CD4-positive, alpha-beta T cell treated with Interleukin-6 at 100 ng/mL for 8 hours (primary cell): Measurements from ENCODE around the gene PTPRH.
"Not testable (repeated sequence)": the region's sequence is repeated elsewhere in the genome, so short reads cannot be mapped to it uniquely, and the experiment has no call there.

Experiments used
- DNase-seq: peaks from one replicate; pipeline ENCODE4 v3.0.0-alpha.2; 2020; ENCODE audit warnings: mixed read lengths, low spot score

The PTPRH gene

DNA sequence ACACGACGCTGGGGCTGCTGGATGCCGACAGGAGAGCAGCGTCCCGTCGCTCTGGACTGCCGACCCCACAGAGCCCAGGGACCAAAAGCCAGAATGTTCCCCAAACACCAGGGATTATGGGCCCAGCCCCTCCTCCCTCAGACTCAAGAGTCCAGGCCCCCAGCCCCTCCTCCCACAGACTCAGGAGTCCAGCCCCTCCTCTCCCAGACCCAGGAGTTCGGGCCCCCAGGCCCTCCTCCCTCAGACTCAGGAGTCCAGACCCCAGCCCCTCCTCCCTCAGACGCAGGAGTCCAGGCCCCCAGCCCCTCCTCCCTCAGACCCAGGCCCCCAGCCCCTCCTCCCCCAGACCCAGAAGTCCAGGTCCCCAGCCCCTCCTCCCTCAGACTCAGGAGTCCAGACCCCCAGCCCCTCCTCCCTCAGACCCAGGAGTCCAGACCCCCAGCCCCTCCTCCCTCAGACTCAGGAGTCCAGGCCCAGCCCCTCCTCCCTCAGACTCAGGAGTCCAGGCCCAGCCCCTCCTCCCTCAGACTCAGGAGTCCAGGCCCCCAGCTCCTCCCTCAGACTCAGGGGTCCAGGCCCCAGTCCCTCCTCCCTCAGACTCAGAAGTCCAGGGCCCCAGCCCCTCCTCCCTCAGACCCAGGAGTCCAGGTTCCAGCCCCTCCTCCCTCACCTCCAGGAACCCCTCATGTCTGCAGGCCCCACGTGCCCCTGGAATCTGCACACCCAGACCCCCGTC lies 15.5 kb upstream of the PTPRH start:
- not testable (repeated sequence) for DNase-seq

DNA sequence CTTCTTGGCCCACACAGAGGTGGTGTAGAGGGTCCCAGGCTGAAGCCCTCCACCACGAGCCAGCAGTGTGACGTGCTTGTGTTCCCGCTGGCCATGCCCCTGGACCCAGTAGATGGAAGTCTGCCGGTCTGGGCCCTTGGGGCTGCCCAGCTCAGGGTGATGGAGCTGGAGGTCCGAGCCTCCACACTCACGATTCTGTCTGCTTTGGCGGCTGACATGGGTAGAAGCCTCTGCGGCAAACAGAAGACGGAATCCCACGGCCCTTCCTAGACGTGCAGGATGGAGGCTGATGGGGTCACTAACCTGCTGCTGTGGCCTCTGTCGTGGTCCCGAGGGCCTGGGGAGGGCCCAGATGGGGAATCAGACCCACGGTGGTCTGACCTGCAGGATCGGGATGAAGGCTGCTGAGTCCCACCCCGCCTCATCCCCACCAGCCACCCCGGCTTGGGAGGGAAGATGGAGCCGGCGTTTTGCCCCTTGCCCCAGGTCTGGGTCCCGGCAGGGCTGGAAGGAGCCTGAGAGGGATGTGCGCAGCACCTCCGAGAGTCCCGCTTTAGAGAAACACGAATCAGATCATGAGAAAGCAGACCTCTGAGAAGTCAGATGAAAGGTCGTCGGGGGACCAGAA lies 14.9 kb upstream of the PTPRH start:
- DNase-seq: no peak

DNA sequence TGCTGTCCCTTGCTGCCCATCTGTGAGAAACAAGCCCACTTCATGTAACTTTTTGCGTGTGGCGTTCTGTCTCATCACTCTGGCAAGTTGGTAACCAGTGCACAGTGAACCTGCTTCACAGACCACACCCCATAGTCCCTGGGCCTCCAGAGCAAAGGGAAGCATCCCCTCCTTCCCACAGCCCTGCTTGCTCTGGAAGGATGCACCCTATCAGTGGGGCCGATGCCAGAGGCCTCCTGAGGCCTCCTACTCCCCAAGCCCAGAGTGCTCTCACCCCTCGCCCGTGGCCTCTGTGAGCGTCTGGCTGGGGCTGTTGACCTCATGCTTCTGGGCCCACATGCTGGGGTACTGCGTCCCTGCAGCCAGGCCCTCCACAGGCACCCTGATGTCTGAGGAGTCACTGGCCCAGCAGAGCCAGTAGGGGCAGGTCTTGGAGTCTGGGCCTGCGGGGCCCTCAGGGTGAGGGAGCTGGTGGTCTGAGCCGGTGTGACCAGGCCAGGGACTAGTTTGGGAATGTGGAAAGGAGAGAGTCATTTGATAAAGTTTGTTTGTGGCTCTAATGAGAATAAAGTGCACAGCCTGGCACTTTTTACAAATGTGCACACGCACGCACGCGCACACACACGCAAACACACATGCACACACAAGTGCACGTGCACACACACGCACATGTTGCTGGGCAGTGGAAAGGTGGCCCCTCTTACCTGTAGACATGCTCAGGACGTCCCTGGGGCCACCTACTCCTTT lies 14.2 kb upstream of the PTPRH start:
- DNase-seq: no peak

DNA sequence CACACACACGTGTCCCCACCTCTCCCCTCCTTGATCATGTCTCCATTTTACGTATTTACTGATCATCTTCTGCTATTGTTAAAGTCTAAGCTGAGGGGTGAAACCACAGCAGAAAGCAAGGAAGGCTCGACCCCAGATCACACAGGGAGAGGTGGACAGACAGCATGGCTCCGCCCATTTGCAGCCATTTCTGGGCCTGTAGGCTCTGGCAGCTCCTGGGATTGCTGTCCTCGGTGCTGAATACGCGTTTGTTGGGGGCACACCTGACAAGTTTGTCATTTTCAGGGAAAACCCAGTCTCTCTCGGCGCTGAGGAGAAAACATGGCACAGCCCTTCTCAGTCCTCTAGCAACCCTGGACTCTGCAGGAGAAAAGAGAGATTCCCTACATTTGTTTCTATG lies 11.2 kb upstream of the PTPRH start:
- DNase-seq: no peak

DNA sequence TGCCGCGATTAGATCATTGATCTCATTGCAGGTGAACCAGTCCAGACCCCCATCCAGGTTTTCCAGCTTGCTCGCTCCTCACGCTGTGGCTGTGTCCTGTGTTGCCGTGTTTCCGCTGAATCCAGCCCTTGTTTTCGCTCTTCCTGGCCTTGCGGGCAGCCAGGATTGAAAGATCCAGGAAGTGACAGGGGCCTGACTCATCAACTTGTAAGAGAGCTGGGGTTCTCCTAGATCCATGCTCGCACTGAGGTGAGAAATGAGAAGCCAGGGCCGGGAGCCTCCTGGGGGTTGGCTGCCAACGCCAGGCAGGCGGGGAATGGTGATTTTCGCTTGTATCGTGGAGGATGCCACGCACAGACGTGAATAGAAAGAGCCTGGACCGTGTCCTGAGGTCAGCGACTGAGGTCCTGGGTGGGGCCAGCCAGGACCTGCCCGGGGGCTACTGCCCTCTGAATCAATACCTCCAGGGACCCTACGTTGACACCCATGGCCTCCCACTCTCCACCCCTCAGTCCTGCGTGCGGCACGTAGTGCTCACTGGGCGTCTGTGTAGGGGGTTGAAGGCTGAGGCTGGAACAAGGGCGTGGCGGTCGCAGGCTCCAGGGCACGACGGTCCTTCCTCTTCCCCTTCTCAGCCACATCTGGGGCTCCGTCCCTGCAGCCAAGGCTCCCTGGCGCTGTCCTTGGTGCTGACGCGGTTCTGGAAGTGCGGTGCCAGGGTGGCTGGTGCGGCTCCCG lies 7.3 kb upstream of the PTPRH start:
- DNase-seq: no peak

DNA sequence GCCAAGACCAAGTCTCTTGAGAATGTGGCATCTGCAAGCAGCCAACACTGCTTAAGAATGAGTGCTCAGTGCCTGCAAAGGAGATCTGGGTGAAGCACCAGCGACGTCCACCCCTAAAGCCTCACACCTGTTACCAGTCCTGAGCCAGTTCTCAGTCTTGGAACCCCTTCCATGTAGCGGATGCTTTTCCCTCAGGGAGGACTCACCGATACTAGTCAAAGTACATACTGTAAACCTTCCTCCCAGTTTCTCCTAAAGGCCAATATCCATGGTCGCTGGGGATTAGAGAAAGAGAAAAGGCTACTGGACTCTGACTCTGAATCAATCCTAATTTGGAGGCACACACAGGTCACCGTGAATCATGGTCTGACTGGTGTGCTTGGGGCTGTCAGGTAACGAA lies 4.2 kb upstream of the PTPRH start:
- no peak for DNase-seq

DNA sequence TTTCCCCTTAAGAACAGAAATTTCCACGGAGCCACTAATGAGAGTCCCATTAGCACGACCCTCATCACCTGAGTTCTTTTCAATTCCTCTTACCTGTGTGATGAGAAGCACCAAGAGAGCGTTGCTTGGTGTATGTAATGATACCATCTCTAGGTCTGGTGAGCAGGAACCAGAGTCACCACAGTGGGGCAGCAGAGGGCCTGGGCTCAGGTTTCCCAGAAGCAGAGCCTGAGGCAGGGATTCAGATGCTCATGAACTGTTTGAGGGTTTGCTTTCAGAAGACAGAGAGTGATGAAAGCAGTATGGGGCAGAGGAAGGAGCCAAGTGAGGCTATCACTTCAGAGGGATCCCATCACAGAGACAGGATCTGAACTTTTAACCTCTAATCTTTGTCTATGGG lies 3.1 kb upstream of the PTPRH start:
- DNase-seq: peak; percentile 30

DNA sequence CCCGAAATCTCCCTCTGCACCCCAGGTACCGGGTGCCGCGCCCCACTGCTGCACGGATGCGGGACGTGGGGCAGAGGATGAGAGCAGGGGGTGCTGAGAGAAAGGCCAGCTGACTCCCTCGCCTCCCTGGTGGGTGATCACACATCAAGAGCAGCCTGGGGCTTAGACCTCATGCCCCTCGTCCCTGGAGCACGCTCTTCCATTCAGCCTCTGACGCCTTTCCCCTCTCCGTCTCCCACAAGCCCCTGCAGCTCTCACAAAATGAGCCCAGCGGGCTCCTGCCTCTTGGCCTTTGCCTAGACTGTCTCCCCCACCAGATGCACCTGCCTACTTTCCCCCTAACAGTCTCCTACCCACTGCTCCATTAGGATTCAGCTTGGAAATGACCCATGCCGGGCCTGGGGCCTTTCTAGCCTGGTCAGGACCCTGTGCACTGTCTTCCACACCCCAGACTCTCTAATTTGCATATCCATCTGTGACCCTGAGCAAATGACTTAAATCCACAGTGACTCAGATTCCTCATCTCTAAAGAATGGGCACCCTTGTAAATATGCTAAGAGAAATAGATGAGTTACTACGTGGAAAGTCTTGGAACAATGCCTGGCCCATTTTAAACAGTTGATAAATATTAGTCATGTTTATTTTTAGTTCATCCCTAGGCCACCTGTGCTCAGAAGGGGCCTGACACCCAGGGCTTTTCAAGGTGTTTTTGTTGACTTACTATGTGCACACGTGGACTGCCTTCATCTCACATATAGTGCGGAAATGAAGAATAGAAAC lies 582 bp upstream of the PTPRH start:
- DNase-seq: no peak

DNA sequence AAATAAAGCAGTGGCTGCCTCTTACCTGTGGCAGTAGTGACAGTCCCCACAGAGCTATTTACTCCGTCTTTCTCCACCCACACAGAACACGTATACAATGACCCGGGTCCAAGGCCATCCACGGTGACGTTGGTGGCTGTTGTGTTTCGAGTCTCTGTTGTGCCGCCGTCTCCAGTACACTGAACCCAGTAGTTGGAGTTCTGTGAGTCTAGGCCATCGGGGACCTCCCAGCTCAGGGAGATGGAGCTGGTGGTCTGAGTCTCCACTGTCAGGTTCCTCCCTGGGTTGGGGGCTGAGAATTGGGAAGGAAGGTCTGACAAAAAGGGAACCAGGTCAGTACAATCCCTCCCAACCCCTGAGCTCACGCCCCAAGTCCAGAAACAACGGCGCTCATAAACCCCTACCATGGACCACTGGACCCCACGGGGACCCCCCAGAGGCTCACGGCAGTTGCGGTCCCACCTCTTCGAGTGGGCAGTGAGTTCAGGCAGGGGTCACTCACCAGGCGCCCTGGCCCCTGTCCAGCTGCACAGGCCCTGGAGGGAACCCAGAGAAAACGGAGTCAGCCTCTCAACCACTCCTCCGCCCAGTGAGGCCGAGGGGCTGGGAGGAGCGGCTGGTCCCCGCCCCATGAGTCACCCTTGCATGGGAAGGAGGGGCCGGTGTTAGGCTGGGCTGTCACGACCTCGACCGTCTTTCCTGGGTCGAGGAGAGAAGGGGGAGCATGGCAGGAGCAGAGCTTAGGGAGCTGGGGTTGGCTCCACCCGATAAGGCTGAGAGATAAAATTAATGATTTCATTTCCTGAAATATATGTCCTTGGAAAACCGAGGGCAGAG lies 2.4 kb downstream of the PTPRH start:
- no peak for DNase-seq

DNA sequence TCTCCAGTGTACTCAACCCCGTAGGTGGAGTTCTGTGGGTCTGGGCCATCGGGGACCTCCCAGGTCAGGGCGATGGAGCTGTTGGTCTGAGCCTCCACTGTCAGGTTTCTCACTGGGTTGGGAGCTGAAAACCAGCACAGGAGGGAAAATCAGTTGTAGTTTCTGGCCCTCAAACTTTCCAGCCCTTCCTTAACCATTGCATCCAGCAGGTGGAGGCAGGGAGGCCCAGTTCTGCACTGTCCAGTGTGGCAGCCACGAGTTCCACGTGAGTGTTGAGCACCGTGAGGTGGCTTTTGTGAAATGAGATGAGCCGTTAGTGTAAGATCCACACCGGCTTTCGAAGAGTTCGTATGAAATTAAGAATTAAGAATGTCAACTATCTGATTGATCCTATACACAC lies 7.1 kb downstream of the PTPRH start:
- not testable (repeated sequence) for DNase-seq

DNA sequence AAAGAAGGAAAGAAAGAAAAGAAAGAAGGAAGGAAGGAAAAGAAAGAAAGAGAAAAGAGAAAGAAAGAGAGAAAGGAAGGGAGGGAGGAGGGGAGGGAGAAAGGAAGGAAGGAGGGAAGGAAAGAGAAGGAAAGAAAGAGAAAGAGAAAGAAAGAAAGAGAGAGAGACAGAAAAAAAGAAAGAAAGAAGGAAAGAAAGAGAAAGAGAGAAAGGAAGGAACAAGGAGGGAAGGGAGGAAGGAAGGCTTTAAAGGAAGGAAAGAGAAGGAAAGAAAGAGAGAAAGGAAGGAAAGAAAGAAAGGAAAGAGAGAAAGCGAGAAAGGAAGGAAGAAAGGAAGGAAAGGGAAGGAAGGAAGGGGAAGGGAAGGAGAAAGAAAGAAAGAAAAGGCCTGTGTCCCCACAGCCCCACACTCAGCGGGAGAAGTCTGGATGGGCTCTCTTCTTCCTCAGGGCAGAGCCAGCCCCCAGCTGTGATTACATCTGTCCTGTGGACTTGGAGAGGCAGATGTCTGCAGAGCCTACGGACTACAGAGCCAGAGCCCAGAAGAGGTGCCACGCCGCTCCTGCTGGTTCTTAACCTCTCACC lies 9.6 kb downstream of the PTPRH start:
- no peak for DNase-seq

DNA sequence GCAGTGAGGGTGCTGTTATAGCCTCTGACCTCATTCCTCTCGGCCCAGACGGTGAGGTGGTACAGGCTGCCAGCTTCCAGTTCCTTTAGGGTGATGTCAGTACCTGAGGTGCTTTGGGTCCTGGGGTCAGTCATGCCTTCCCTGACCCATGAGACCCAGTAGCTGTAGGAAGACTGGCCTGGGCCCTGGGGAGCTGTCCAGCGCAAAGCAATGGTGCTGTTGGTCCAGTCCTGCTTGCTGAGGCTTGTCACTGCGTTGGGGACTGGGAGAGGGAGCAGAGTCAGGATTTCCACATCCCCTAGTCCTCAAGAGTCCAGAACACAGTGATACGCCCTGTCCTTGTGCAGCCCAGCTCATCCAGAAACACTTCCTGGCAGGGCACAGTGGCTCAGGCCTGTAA lies 10.7 kb downstream of the PTPRH start:
- DNase-seq: no peak

DNA sequence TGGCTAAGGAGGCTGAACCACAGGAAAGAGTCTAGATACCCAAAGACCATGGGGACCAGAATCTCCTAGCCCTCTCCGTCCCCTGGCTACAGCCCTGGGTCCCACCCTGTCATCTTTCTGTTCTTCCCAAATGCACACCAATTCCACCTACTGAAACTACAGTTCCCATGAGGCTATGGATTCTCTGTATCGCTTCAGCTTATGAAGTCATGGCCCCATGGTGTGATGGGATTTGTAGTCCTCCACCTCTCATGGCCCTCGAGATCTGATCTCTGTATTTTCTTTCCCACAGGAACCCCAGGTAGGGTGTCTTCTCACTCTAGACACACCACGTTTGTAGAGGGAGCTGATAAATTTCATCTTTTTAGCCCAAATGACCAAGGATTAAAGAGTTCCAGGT lies 11.8 kb downstream of the PTPRH start:
- DNase-seq: no peak

DNA sequence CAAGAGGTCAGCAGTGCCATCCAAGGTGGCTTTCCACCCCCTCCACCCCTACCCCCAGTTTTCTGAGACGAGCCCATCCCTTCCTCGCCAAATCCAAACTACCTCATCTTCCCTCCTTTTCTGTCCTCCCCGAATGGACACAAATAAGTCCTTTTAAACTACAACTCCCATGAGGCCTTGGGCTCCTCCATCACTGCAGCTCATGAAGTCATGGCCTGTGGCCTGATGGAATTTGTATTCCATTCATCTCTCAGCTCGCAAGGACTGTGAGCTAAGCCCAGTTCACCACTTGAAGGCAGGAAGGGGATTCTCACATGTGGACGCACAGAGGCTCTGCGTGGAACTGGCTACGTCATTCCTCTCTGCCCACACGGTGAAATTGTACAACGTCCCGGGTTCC lies 12.5 kb downstream of the PTPRH start:
- no peak for DNase-seq

DNA sequence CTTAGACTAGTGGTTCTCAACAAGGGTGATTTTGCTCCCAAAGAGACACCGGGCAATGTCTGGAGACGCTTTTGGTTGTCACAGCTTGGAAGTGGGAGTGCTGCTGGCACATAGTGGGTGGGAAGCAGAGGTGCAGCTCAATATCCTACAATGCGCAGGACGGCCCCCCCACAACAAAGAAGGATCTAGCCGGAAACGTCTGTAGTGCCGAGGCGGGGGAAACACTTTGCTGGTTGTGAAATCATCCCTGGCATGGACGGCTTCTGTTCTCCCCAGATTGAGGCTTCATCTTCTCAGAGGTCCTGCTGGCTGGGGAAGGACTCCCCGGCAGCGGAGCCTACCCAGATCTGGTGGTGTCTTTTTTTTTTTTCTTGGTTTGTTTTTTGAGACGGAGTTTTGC lies 15.8 kb downstream of the PTPRH start:
- DNase-seq: no peak

DNA sequence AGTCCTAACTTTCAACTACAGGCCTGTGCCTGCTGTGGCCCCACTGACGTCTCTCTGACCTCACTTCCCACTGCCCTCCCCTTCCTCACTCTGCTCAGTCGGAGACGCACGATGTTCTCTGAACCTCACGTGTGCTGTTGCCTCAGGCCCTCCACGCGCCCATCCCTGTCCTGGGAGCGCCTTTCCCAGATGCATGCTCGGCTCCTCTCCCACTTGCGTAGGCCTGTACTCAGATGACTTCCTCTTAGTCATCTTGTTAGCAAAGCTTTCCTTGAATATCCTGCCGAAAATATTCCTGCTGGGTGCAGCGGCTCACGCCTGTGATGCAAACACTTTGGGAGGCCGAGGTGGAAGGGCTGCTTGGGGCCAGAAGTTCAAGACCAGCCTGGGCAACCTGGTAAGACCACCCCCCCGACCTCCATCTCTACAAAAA lies 19.9 kb downstream of the PTPRH start:
- DNase-seq: no peak

DNA sequence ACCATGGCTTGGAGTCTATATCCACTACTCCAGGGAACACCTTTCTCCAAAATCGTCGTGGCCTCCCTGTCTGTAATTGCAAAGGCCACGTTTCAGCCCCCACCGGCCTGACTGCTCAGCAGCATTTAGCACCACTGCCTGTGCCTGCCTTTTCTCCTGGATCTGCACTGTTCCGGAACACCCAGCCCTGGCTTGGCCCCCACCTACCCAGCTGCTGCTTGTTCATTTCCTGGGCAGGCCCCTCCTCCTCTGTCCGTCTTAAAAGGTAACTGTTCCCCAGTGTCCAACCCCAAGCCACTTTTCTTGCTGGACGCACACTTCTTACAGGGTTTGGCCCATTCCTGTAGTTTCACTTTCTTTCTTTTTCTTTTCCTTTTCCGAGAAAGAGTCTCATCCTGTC lies 20.7 kb downstream of the PTPRH start:
- no peak for DNase-seq

DNA sequence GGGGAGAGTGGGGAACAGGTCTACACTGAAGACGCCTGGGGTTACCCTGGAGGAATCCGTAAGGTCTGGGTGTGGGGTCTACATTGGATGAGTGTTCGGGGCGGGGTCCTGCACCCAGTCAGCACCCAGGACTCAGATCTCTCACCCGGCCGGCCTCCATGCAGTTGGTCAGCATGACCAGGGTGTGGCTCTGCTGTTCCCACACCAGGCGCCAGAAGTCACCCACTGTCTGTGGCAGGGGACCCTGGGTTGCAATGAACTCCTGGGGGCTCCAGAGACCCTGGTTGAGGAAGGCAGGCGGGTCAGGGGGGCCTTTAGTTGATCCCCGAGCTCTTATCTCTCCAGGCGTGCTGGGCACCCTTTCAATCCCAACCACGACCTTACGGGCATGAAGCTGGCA lies 23.2 kb downstream of the PTPRH start:
- no peak for DNase-seq

DNA sequence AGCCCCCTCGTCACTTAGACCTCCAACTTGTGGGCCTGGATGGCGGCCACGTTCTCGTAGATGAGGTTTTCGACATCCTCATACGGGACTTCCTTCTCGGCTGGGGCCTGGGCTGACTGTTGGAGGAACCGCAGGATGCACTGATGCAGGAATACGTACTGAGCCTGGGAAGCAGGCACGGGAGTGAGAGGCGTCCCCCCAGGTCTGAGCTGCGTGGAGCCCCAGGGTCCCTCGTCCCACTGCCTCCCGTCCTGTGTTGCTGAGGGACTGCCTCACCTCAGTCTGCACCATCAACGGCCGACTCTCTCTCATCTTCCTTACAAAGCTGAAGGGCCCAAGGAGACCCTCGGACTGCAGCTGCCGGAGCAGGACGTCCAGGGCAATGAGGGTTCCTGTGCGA lies 27.6 kb downstream of the PTPRH start:
- no peak for DNase-seq
